HEK293 (cell line): ENCODE data around the gene PLD4.

Experiments
- CTCF ChIP-seq: fragments of 450-650 bp; formaldehyde crosslinking; IDR thresholded peaks from 2 replicates; pipeline ENCODE4 v1.5.1; 2016; ENCODE audit warnings: missing biosample characterization, missing genetic modification characterization
- ZBTB17 ChIP-seq: fragments of 450-650 bp; formaldehyde crosslinking; IDR thresholded peaks from 2 replicates; pipeline ENCODE4 v1.5.1; 2016; ENCODE audit warnings: missing biosample characterization, missing genetic modification characterization
- ZNF132 ChIP-seq: fragments of 450-650 bp; formaldehyde crosslinking; IDR thresholded peaks from 2 replicates; pipeline ENCODE4 v1.5.1; 2017; ENCODE audit warnings: missing biosample characterization, missing genetic modification characterization, borderline replicate concordance
- ZNF239 ChIP-seq: fragments of 450-650 bp; formaldehyde crosslinking; IDR thresholded peaks from 2 replicates; pipeline ENCODE4 v1.5.1; 2016; ENCODE audit warnings: missing biosample characterization, missing genetic modification characterization
- ZNF776 ChIP-seq: fragments of 450-650 bp; formaldehyde crosslinking; IDR thresholded peaks from 2 replicates; pipeline ENCODE4 v1.5.0; 2017; ENCODE audit warnings: missing biosample characterization, missing genetic modification characterization, borderline replicate concordance
- ZSCAN18 ChIP-seq: fragments of 450-650 bp; formaldehyde crosslinking; IDR thresholded peaks from 2 replicates; pipeline ENCODE4 v1.5.1; 2016; ENCODE audit warnings: missing biosample characterization, missing genetic modification characterization

- TF ChIP-seq ZSCAN18 (tag by site-specific recombination) (no peak), CTCF (tag by site-specific recombination) (no peak), ZNF239 (no peak), ZNF132 (tag by site-specific recombination) (no peak), ZNF776 (tag by site-specific recombination) (no peak), ZBTB17 (tag by site-specific recombination) (no peak)
These were observed 15.2 kb downstream of the PLD4 start for GRCh38 chr14:104939666-104940410.
